Stimulated activated naive CD8-positive, alpha-beta T cell treated with anti-CD3 and anti-CD28 coated beads, Interleukin-15, Interleukin-2, amounts not matched to agents 100 ng/mL and 50 ng/mL, for 24 hours (primary cell): ENCODE measurements around the gene ELMOD3.

ENCODE experiments used
- H3K27ac Mint-ChIP-seq: one replicate; pipeline ENCODE4 v1.8.0; 2021; ENCODE audit warnings: mild to moderate bottlenecking, mixed read lengths
- H3K27me3 Mint-ChIP-seq: one replicate; pipeline ENCODE4 v1.8.0; 2021; ENCODE audit warnings: mixed read lengths
- H3K36me3 Mint-ChIP-seq: one replicate; pipeline ENCODE4 v1.8.0; 2021; ENCODE audit warnings: low read depth, mixed read lengths
- H3K4me1 Mint-ChIP-seq: one replicate; pipeline ENCODE4 v1.8.0; 2021; ENCODE audit warnings: low read depth, mixed read lengths
- H3K4me3 Mint-ChIP-seq: one replicate; pipeline ENCODE4 v1.8.0; 2021; ENCODE audit warnings: mild to moderate bottlenecking, mixed read lengths
- H3K9me3 Mint-ChIP-seq: one replicate; pipeline ENCODE4 v1.8.0; 2021; ENCODE audit warnings: mixed read lengths

Gene ELMOD3

GRCh38 chr2:85414761-85415553 is 60.4 kb downstream of the ELMOD3 start:
- Mint-ChIP-seq H3K4me1 (peaks cover 52% of the 10 kb centered on the region), H3K9me3 (no peaks in the 10 kb centered on the region), H3K36me3 (no peaks in the 10 kb centered on the region), H3K27ac (no peak overlapping the region), H3K4me3 (peak overlapping the region; percentile 10), H3K27me3 (no peaks in the 10 kb centered on the region)

DNA sequence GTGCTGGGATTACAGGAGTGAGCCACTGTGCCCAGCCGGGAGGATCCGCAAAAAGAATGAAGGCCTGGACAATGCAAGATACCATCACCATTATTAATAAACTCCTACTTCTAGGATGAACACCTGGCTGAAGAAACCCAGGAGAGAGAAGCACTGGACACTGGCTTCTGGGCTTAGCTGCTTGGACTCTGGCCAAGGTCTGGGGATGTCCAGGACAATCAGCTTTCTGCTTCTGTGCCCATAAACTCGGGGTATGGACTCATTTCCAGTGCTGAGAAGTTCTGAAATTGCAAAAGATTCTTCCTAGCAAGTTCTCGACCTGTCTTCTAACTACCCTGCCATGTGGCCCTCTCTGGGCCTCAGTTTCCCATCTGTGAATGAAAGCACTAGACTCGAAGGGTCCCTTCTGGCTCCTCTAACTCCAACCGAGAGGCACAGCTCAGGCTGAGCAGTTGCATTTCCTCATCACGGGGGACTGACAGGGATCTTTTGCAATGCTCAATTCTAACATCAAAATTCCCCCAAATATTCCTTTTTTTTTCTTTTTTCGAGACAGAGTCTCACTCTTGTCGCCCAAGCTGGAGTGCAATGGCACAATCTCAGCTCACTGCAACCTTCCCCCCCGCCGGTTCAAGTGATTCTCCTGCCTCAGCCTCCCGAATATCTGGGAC is 61.5 kb downstream of the ELMOD3 start:
- H3K4me3 Mint-ChIP-seq = no peak overlapping the region
- H3K27me3 Mint-ChIP-seq = no peaks in the 10 kb centered on the region
- peaks cover 48% of the 10 kb centered on the region for H3K4me1 Mint-ChIP-seq
- no peaks in the 10 kb centered on the region for H3K9me3 Mint-ChIP-seq
- no peaks in the 10 kb centered on the region for H3K36me3 Mint-ChIP-seq
- H3K27ac Mint-ChIP-seq = no peak overlapping the region

GRCh38 chr2:85418132-85419008 is 63.8 kb downstream of the ELMOD3 start, which contains the start of gene SH2D6:
TSS of gene SH2D6 (plus strand) at chr2:85418714. CDS start at chr2:85429466, 10,752 bp downstream.
- Mint-ChIP-seq H3K27ac (peak within 1 kb of the TSS; percentile 97), H3K36me3 (no peaks in the 10 kb centered on the region), H3K4me3 (peak within 1 kb of the TSS; percentile 90), H3K4me1 (peaks cover 43% of the 10 kb centered on the region), H3K9me3 (no peaks in the 10 kb centered on the region), H3K27me3 (no peaks in the 10 kb centered on the region)

DNA sequence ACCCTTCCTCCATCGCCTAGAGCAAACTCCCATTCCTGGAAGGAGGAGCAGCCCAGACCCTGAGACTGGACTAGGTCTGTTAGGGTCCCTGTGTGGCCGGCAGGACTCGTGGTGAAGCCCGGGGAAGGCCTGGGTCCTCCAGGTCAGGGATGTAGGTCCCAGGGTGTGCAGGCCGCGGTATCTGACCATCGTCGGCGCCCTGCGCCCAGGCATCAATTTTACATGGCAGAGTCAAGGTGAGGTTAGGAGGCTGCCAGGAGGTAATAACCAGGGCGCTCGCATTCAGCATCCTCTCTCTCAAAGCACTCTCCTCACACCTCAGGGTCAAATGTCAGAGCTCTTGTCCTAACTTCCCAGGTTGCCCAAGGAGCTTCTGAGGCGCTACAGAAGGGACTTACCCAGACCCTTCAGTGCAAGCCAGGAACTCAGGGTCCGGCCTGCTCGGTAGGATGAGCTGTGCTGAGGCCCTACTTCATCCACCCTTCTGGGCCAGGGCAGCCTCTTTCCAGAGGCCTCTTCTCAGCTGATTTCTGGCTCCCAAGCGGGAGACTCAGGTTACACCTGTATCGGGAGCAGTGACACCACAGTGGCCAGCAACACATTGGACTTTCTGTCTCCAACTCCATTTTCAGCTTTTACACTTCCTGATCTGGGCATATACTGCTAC is 64.6 kb downstream of the ELMOD3 start:
- H3K9me3 Mint-ChIP-seq = no peaks in the 10 kb centered on the region
- no peaks in the 10 kb centered on the region for H3K36me3 Mint-ChIP-seq
- peak overlapping the region; percentile 97 for H3K27ac Mint-ChIP-seq
- H3K4me1 Mint-ChIP-seq = peaks cover 36% of the 10 kb centered on the region
- H3K27me3 Mint-ChIP-seq = no peaks in the 10 kb centered on the region
- H3K4me3 Mint-ChIP-seq = peak overlapping the region; percentile 90

DNA sequence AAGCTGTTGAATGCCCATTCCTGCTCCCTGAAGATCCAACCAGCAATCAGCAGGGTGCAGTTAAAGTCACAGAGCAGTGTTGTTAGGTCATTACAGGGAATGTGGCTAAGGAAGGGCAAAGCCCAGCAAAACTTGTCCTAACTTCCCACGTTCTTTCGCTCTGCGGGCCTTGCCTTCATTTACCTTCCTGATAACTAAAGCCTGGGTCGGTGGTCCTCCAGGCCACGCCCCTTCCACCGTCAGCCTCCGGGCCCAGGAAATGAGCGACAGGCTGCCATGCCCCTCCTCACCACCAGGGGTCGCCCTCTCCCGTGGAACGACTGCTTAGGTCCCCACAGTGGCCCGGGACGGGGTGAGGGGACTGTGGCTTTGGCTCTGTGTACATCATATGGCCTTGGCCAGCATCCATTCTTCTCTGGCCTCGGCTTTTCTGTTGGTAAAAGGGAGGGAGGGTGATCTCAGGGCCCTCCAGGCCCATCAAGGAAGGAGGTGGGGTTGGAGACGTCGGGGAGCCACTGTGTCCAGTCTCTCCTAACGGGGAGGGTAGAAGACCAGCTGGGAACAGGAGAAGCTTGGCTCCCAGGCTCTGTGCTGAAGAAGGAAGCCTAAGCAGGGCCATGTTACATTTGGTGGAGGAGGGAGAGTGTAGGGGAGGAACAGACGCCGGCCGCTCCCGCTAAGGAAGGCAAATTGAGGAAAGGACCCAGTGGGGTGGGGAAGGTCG is 66.1 kb downstream of the ELMOD3 start:
- Mint-ChIP-seq H3K27me3 (no peaks in the 10 kb centered on the region), H3K36me3 (no peaks in the 10 kb centered on the region), H3K4me3 (peak overlapping the region; percentile 65), H3K9me3 (no peaks in the 10 kb centered on the region), H3K4me1 (peaks cover 23% of the 10 kb centered on the region), H3K27ac (peak overlapping the region; percentile 75)

- no peaks in the 10 kb centered on the region for H3K9me3 Mint-ChIP-seq
- H3K27ac Mint-ChIP-seq = no peak overlapping the region
- peaks cover 23% of the 10 kb centered on the region for H3K4me1 Mint-ChIP-seq
- no peaks in the 10 kb centered on the region for H3K36me3 Mint-ChIP-seq
- no peak overlapping the region for H3K4me3 Mint-ChIP-seq
- H3K27me3 Mint-ChIP-seq = no peaks in the 10 kb centered on the region
Observed at GRCh38 chr2:85421260-85422071, 66.9 kb downstream of the ELMOD3 start.

- Mint-ChIP-seq H3K27ac (no peak overlapping the region), H3K4me1 (peaks cover 23% of the 10 kb centered on the region), H3K36me3 (no peaks in the 10 kb centered on the region), H3K9me3 (no peaks in the 10 kb centered on the region), H3K27me3 (no peaks in the 10 kb centered on the region), H3K4me3 (no peak overlapping the region)
Observed at GRCh38 chr2:85422072-85422457, 67.5 kb downstream of the ELMOD3 start.

- Mint-ChIP-seq H3K9me3 (no peaks in the 10 kb centered on the region), H3K27me3 (no peaks in the 10 kb centered on the region), H3K27ac (no peak overlapping the region), H3K36me3 (no peaks in the 10 kb centered on the region), H3K4me1 (peaks cover 19% of the 10 kb centered on the region), H3K4me3 (no peak overlapping the region)
Observed at GRCh38 chr2:85423525-85423924, 69.0 kb downstream of the ELMOD3 start.

GRCh38 chr2:85425588-85425987 is 71.0 kb downstream of the ELMOD3 start:
- Mint-ChIP-seq H3K4me3 (no peak overlapping the region), H3K4me1 (peaks cover 5% of the 10 kb centered on the region), H3K27me3 (no peaks in the 10 kb centered on the region), H3K36me3 (no peaks in the 10 kb centered on the region), H3K9me3 (no peaks in the 10 kb centered on the region), H3K27ac (no peak overlapping the region)

DNA sequence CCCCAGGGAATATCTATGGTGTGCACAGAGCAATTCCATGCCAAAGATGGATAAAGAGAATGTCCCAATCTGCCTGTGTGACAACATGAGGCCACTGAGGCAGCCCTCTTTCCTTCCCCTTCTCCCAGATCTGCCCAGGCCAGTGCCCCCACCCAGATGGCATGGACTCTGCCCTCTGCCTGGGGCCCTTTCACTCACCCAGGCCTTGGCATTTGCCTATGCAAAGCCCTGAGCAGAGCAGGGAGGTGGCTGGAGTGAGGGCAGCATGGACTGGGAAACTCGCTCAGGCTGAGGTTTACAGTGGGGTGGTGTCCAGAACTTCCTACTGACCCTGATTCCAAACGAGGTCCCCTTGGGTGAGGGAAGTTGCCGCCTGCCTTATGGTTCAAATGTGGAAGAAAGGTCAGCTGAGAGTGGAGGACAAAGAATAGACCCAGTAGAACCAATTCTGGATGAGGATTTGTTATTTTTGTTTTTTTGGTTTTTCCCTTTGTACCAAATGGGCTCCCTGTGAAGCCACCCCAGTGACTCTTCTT is 72.8 kb downstream of the ELMOD3 start:
- no peaks in the 10 kb centered on the region for H3K9me3 Mint-ChIP-seq
- no peaks in the 10 kb centered on the region for H3K36me3 Mint-ChIP-seq
- H3K27me3 Mint-ChIP-seq = no peaks in the 10 kb centered on the region
- no peak overlapping the region for H3K4me3 Mint-ChIP-seq
- H3K4me1 Mint-ChIP-seq = no peaks in the 10 kb centered on the region
- no peak overlapping the region for H3K27ac Mint-ChIP-seq

- Mint-ChIP-seq H3K27me3 (no peaks in the 10 kb centered on the region), H3K4me1 (no peaks in the 10 kb centered on the region), H3K36me3 (no peaks in the 10 kb centered on the region), H3K4me3 (no peak overlapping the region), H3K9me3 (no peaks in the 10 kb centered on the region), H3K27ac (no peak overlapping the region)
Observed at GRCh38 chr2:85428343-85428881, 73.8 kb downstream of the ELMOD3 start.

DNA sequence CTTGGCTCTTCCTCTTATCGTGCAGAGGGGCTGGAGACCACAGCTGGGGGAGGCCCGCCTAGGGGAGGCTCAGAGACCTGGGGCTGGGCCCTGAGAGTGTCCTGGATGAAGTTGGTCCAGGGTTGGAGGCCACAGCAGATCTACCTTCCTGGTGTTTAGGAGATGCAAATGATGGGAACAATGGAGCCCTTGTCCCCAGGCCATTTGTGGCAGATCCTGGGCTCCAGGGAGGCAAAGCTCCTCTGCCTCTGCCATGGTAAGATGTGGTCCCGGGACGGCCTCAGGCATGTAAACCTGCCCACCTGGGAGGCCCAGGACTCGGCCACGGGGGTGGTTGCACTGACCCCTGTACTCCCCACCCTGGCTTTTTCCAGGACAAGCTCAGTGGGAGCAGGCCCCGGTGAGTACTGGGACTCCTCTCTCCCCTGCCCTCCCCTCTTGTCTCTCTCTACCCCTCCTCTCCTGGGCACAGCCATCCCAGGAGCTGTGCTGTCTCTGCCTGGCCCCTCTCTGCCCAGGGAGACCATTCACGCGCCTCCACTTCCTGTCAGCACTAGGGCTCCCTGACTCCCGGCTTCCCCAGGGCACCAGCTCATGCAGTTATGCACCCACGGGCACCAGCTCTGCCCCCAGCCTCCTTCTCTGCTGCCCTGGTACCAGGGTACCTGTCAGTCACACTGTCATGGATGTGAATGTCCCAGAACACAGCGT is 74.8 kb downstream of the ELMOD3 start:
- H3K4me1 Mint-ChIP-seq = no peaks in the 10 kb centered on the region
- no peaks in the 10 kb centered on the region for H3K36me3 Mint-ChIP-seq
- H3K4me3 Mint-ChIP-seq = no peak overlapping the region
- H3K9me3 Mint-ChIP-seq = no peaks in the 10 kb centered on the region
- H3K27ac Mint-ChIP-seq = no peak overlapping the region
- no peaks in the 10 kb centered on the region for H3K27me3 Mint-ChIP-seq
